Peyer's patch (tissue), 4 donors: ENCODE measurements around the gene THRSP.

Source experiments
- POLR2A ChIP-seq, 2 donors: fragments of 450-650 bp; IDR thresholded peaks; one replicate each; pipeline ENCODE4 v1.5.1; 2017; ENCODE audit warnings: antibody characterized with exemption in 2 of 2, mild to moderate bottlenecking in 2 of 2, moderate library complexity in 2 of 2
- TF ChIP-seq, protein P1 (sequence below), 6 experiments: fragments of 450-650 bp in 4 of 6; fragments of 200-600 bp in 2 of 6; sonication (generic) in 1 of 6; IDR thresholded peaks; one replicate each; pipeline ENCODE4 v1.5.1; 2017 to 2019; ENCODE audit warnings: antibody characterized with exemption in 6 of 6, mild to moderate bottlenecking in 3 of 6, moderate library complexity in 1 of 6

- TF ChIP-seq, protein P1, sequence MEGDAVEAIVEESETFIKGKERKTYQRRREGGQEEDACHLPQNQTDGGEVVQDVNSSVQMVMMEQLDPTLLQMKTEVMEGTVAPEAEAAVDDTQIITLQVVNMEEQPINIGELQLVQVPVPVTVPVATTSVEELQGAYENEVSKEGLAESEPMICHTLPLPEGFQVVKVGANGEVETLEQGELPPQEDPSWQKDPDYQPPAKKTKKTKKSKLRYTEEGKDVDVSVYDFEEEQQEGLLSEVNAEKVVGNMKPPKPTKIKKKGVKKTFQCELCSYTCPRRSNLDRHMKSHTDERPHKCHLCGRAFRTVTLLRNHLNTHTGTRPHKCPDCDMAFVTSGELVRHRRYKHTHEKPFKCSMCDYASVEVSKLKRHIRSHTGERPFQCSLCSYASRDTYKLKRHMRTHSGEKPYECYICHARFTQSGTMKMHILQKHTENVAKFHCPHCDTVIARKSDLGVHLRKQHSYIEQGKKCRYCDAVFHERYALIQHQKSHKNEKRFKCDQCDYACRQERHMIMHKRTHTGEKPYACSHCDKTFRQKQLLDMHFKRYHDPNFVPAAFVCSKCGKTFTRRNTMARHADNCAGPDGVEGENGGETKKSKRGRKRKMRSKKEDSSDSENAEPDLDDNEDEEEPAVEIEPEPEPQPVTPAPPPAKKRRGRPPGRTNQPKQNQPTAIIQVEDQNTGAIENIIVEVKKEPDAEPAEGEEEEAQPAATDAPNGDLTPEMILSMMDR (IDR thresholded peaks at IDR 0.05) = no peak
- no peak for TF ChIP-seq POLR2A (IDR thresholded peaks at IDR 0.05)
These were observed 4.0 kb downstream of the THRSP start for GRCh38 chr11:78067704-78068103.
